SH-SY5Y (cell line): ENCODE data around the gene OTOGL.

Experiments
- GATA2 ChIP-seq: IDR thresholded peaks from 2 replicates; pipeline ENCODE4 v1.6.1; 2011; ENCODE audit warnings: mild to moderate bottlenecking, low read depth, low read length
- GATA3 ChIP-seq: IDR thresholded peaks from 2 replicates; pipeline ENCODE4 v1.6.1; 2011; ENCODE audit warnings: low read depth, mild to moderate bottlenecking, low read length, moderate library complexity

DNA sequence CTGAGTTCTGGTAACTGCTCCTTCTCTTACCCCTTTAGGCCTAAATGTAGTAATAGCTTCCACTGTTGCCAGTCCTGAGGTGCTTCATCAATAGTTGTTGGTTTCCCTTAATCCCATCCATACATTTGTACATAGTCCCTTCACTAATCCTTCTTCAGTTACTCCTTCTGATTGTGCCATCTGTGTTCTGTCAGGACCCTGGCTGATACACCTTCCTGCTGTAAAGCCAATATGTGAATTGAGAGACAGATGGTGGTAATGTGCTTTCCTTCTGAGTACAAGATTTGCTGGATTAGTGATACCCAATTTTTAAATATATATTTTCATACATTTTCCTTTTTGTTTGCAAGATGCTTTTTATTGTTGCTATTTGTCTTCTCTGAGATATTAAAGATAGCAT lies 66.4 kb downstream of the OTOGL start:
- TF ChIP-seq GATA2 (no peak), GATA3 (no peak)
